HUDEP-2 (cell line): Measurements from ENCODE around the gene CARS1.
"Not testable (repeated sequence)": the region's sequence is repeated elsewhere in the genome, so short reads cannot be mapped to it uniquely, and the experiment has no call there.

ENCODE experiments used
- DNase-seq, 76 experiments: peaks; one replicate each; lab custom pipeline; 2025; ENCODE audit not compliant: unreplicated experiment in 76 of 76; lab: John Stamatoyannopoulos, UW

The CARS1 gene

GRCh38 chr11:3090096-3090901 lies 33.1 kb upstream of the CARS1 start:
- no peak for DNase-seq

GRCh38 chr11:3089236-3090061 lies 32.2 kb upstream of the CARS1 start:
- no peak for DNase-seq

GRCh38 chr11:3088806-3089205 lies 31.6 kb upstream of the CARS1 start:
- DNase-seq, result no peak

GRCh38 chr11:3087821-3088800 lies 30.9 kb upstream of the CARS1 start:
- no peak for DNase-seq

GRCh38 chr11:3087373-3087772 lies 30.1 kb upstream of the CARS1 start:
- DNase-seq, result no peak

- no peak for DNase-seq
These were observed 29.5 kb upstream of the CARS1 start for GRCh38 chr11:3086671-3087150.

GRCh38 chr11:3086114-3086513 lies 28.9 kb upstream of the CARS1 start:
- no peak for DNase-seq

- no peak for DNase-seq
These were observed 27.8 kb upstream of the CARS1 start for GRCh38 chr11:3085052-3085451.

GRCh38 chr11:3083321-3083720 lies 26.1 kb upstream of the CARS1 start:
- DNase-seq, result no peak

GRCh38 chr11:3081386-3081751 lies 24.1 kb upstream of the CARS1 start:
- DNase-seq, result no peak

- DNase-seq, result no peak
These were observed 23.6 kb upstream of the CARS1 start for GRCh38 chr11:3080733-3081385.

GRCh38 chr11:3080104-3080503 lies 22.9 kb upstream of the CARS1 start:
- DNase-seq, result no peak

GRCh38 chr11:3077846-3078440 lies 20.7 kb upstream of the CARS1 start:
- DNase-seq, result no peak

- no peak for DNase-seq
These were observed 20.1 kb upstream of the CARS1 start for GRCh38 chr11:3077189-3077836.

- no peak for DNase-seq
These were observed 17.8 kb upstream of the CARS1 start for GRCh38 chr11:3074912-3075589.

- DNase-seq, result no peak
These were observed 15.8 kb upstream of the CARS1 start for GRCh38 chr11:3073029-3073435.

- DNase-seq, result no peak
These were observed 12.2 kb upstream of the CARS1 start for GRCh38 chr11:3069425-3069824.

GRCh38 chr11:3066308-3066707 lies 9.1 kb upstream of the CARS1 start:
- not testable (repeated sequence) for DNase-seq

GRCh38 chr11:3064709-3065108 lies 7.5 kb upstream of the CARS1 start:
- DNase-seq, result not testable (repeated sequence)
